Small intestine (tissue), 7 donors: Measurements from ENCODE around the gene ANGPTL8. TPM values are rescaled to one million over a fixed set of nuclear protein-coding genes. Genes with fewer than 3 reads are reported as not detected.

ENCODE experiments used
- DNase-seq, 2 donors: peaks; one replicate each; pipeline versions ENCODE4 v3.0.0 to v3.0.0-alpha.2; 2013
- FAIRE-seq: peaks from 2 replicates; lab custom pipeline; 2012; peaks lifted over from hg19 to GRCh38; lab: Jason Lieb, UNC
- H3K27ac ChIP-seq, 3 donors: one replicate each; pipeline ENCODE4 v1.5.1; 2013; ENCODE audit warnings: low read length in 2 of 3, mild to moderate bottlenecking in 2 of 3, control low read depth in 1 of 3, inconsistent platforms in 1 of 3, low read depth in 1 of 3, moderate library complexity in 1 of 3
- H3K27me3 ChIP-seq, 3 donors: one replicate each; pipeline ENCODE4 v1.6.1; 2013; ENCODE audit warnings: low read length in 3 of 3, inconsistent platforms in 1 of 3; ENCODE audit not compliant: control insufficient read depth in 3 of 3, insufficient read depth in 3 of 3
- H3K36me3 ChIP-seq, 3 donors: one replicate each; pipeline ENCODE4 v1.6.1; 2013; ENCODE audit warnings: low read length in 3 of 3, inconsistent platforms in 1 of 3, low read depth in 1 of 3, mild to moderate bottlenecking in 1 of 3, moderate library complexity in 1 of 3; ENCODE audit not compliant: control insufficient read depth in 3 of 3, insufficient read depth in 2 of 3
- H3K4me1 ChIP-seq, 3 donors: one replicate each; pipeline ENCODE4 v1.6.1; 2013; ENCODE audit warnings: low read length in 2 of 3, inconsistent platforms in 1 of 3, low read depth in 1 of 3, mild to moderate bottlenecking in 1 of 3, moderate library complexity in 1 of 3; ENCODE audit not compliant: control insufficient read depth in 3 of 3, insufficient read depth in 2 of 3
- H3K4me3 ChIP-seq, 3 donors: one replicate each; pipeline ENCODE4 v1.5.1; 2013; ENCODE audit warnings: low read length in 3 of 3, control low read depth in 1 of 3, inconsistent platforms in 1 of 3, low read depth in 1 of 3, mild to moderate bottlenecking in 1 of 3, moderate library complexity in 1 of 3
- H3K9me3 ChIP-seq, 2 donors: one replicate each; pipeline ENCODE4 v1.6.1; 2013; ENCODE audit warnings: low read depth in 1 of 2, low read length in 1 of 2; ENCODE audit not compliant: control insufficient read depth in 2 of 2, insufficient read depth in 1 of 2
- WGBS, 3 donors: extraction: QIAGEN DNeasy Blood & Tissue Kit; methylation state at CpG; one replicate each; pipeline ENCODE4 v1.1.7; 2013; 5-methylcytosine and 5-hydroxymethylcytosine counted together
- polyA plus RNA-seq, 4 donors: library from polyadenylated mRNA; stranded (reverse) in 3 of 4; unstranded in 1 of 4; fragments of 200-250 nt in 3 of 4; fragments of 120-200 nt in 1 of 4; gene quantifications; one replicate each; pipeline versions ENCODE4 v1.2.1 to v1.2.3, GENCODE V29; 2013
- donor health status: healthy with polysubstance abuse.
- donor health status: control.
- donor health status: control.
- donor health status: Bipolar disorder and iron deficiency.
- donor health status: healthy.

The ANGPTL8 gene
- polyA plus RNA-seq, 4 donors = 0.16 to 13.0 TPM; not detected in 2

- Histone ChIP-seq H3K9me3 (no peaks in the 10 kb centered on the region), H3K27ac (no peak overlapping the region), H3K4me3 (no peak overlapping the region), H3K27me3 (no peaks in the 10 kb centered on the region), H3K36me3 (no peaks in the 10 kb centered on the region), H3K4me1 (peaks cover 0 to 5% (median 0%) of the 10 kb centered on the region in 3 donors)
- DNase-seq (no peak), FAIRE-seq (no peak)
- WGBS, 3 donors = 68 to 77% (median 73%) methylated on average over 4 of the region's 4 CpGs
These were observed 50.8 kb downstream of the ANGPTL8 start for GRCh38 chr19:11290256-11290655.

DNA sequence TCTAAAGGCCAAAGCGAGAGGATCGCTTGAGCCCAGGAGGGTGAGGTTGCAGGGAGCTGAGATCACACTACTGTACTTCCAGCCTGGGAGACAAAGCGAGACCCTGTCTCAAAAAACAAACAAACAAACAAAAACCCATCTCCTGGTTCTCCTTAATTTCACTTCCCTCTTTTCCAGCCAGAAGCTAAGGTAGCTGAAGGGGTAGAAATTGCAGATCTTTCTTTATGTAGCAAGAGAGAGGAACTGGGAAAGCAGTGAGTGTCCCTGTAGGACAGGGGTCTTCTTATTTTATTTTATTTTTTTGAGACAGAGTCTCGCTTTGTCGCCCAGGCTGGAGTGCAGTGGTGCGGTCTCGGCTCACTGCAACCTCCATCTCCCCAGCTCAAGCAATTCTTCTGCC is 52.0 kb downstream of the ANGPTL8 start:
- H3K36me3 ChIP-seq = no peaks in the 10 kb centered on the region
- H3K4me3 ChIP-seq = no peak overlapping the region
- H3K27ac ChIP-seq = no peak overlapping the region
- no peaks in the 10 kb centered on the region for H3K9me3 ChIP-seq
- peaks cover 0 to 5% (median 0%) of the 10 kb centered on the region in 3 donors for H3K4me1 ChIP-seq
- no peaks in the 10 kb centered on the region for H3K27me3 ChIP-seq
- WGBS, 3 donors = 92 to 95% (median 94%) methylated on average over 7 of the region's 7 CpGs
- DNase-seq (no peak), FAIRE-seq (no peak)

Other genes with a start within 250 kb of the ANGPTL8 start
- 10 to 100 TPM in 3 of 4 donors, 1 to 10 TPM in 1; 6.0 to 40.1 (median 31.1) TPM for gene LDLR, start 150.2 kb upstream of the ANGPTL8 start, polyA plus RNA-seq
- gene SPC24, start 83.8 kb upstream of the ANGPTL8 start, polyA plus RNA-seq = 10 to 100 TPM in 1 of 4 donors, 1 to 10 TPM in 1, under 1 TPM in 2; 0.27 to 10.9 (median 4.2) TPM
- 10 to 100 TPM; 10.7 to 83.6 (median 45.5) TPM for gene KANK2, start 42.1 kb upstream of the ANGPTL8 start, polyA plus RNA-seq
- 10 to 100 TPM; 44.4 to 68.0 (median 51.0) TPM for gene DOCK6, start 22.9 kb downstream of the ANGPTL8 start, polyA plus RNA-seq
- gene TSPAN16, start 56.5 kb downstream of the ANGPTL8 start, polyA plus RNA-seq = not detected
- 10 to 100 TPM in 2 of 4 donors, 1 to 10 TPM in 2; 3.6 to 78.7 (median 9.3) TPM for gene RAB3D, start 100.0 kb downstream of the ANGPTL8 start, polyA plus RNA-seq
- gene TMEM205, start 106.6 kb downstream of the ANGPTL8 start, polyA plus RNA-seq = 100 to 1,000 TPM in 1 of 4 donors, 10 to 100 TPM in 3; 39.8 to 127 (median 86.7) TPM
- 10 to 100 TPM; 24.1 to 70.4 (median 50.3) TPM for gene CCDC159, start 106.9 kb downstream of the ANGPTL8 start, polyA plus RNA-seq
- gene PLPPR2, start 115.8 kb downstream of the ANGPTL8 start, polyA plus RNA-seq = 1 to 10 TPM; 3.1 to 9.7 (median 6.2) TPM
- gene SWSAP1, start 135.0 kb downstream of the ANGPTL8 start, polyA plus RNA-seq = 1 to 10 TPM; 3.0 to 4.0 (median 3.2) TPM
- gene EPOR, start 144.7 kb downstream of the ANGPTL8 start, polyA plus RNA-seq = 10 to 100 TPM in 1 of 4 donors, 1 to 10 TPM in 2, under 1 TPM in 1; 0.45 to 12.0 (median 2.0) TPM
- 1 to 10 TPM in 3 of 4 donors, not detected in 1; 1.1 to 5.6 (median 1.5) TPM for gene RGL3, start 179.7 kb downstream of the ANGPTL8 start, polyA plus RNA-seq
- under 1 TPM in 2 of 4 donors, not detected in 2; 0.25 to 0.30 TPM for gene ODAD3, start 195.5 kb downstream of the ANGPTL8 start, polyA plus RNA-seq
- gene PRKCSH, start 196.0 kb downstream of the ANGPTL8 start, polyA plus RNA-seq = 100 to 1,000 TPM; 118 to 453 (median 160) TPM
- 1 to 10 TPM in 1 of 4 donors, under 1 TPM in 3; 0.30 to 2.1 (median 0.63) TPM for gene ELAVL3, start 241.4 kb downstream of the ANGPTL8 start, polyA plus RNA-seq